Neuron (in vitro differentiated cells): Measurements from ENCODE around the gene LOXL1.
A peak's percentile ranks its signal among the peaks of the same experiment; 100 is the strongest.
"Not testable (repeated sequence)": the region's sequence is repeated elsewhere in the genome, so short reads cannot be mapped to it uniquely, and the experiment has no call there.

Experiments used
- H2AFZ ChIP-seq: one replicate; pipeline ENCODE4 v1.6.1; 2013; ENCODE audit warnings: low read depth, mild to moderate bottlenecking, inconsistent platforms, low read length, moderate library complexity
- H3K27me3 ChIP-seq: one replicate; pipeline ENCODE4 v1.6.1; 2013; ENCODE audit warnings: low read length; ENCODE audit not compliant: insufficient read depth
- H3K36me3 ChIP-seq: one replicate; pipeline ENCODE4 v1.6.1; 2013; ENCODE audit warnings: low read length; ENCODE audit not compliant: insufficient read depth
- H3K4me1 ChIP-seq: one replicate; pipeline ENCODE4 v1.6.1; 2013; ENCODE audit warnings: low read length; ENCODE audit not compliant: insufficient read depth
- H3K4me3 ChIP-seq: 2 replicates; pipeline ENCODE4 v1.5.1; 2013; ENCODE audit warnings: mild to moderate bottlenecking, low read length, moderate library complexity
- H3K9me3 ChIP-seq: one replicate; pipeline ENCODE4 v1.6.1; 2013; ENCODE audit warnings: low read length

The LOXL1 gene

DNA sequence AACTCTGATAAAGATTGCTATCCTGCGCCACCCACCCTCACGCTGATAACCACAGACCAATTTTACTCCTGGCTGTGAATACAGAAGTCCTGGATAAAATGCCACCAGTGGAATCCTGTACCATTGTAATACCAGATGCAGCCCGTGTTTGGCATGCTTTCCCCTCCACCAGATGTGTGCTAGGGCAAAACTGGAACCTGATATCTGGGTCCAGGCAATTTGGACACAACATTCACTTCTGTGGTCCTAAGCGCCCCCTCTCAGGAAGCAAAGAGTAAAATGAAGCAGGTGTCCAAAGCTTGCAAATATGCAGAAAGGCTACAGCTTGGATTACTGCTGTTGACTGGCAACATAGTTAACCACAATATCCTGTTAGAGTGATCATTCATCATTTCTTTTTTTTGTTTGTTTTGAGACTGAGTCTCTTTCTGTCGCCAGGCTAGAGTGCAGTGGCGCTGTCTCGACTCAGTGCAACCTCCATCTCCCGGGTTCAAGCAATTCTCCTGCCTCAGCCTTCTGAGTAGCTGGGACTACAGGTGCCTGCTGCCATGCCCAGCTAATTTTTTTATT lies 32.8 kb downstream of the LOXL1 start:
- H3K4me3 ChIP-seq: no peak overlapping the region
- H2AFZ ChIP-seq: no peak overlapping the region
- H3K9me3 ChIP-seq: no peaks in the 10 kb centered on the region
- H3K36me3 ChIP-seq: no peaks in the 10 kb centered on the region
- H3K27me3 ChIP-seq: peaks cover 9% of the 10 kb centered on the region
- H3K4me1 ChIP-seq: no peaks in the 10 kb centered on the region

DNA sequence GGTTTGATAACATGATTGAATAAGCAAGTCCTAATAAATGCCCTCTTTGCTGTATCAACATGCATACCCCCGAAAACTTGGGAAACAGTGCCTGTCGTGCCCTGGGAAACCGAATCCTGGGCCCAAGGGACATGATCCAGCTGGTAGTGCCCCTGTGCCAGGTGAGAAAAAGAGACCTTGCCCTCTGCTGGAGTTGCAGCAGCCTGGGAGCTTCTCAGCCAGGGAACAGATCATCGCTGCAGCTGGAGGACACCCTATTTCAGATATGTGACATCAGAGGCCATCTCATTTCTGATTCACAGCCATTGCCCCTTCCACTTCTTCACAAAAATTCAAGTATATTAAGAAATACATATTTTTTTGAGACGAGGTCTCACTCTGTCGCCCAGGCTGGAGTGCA lies 33.5 kb downstream of the LOXL1 start:
- H3K36me3 ChIP-seq: no peaks in the 10 kb centered on the region
- no peaks in the 10 kb centered on the region for H3K9me3 ChIP-seq
- no peaks in the 10 kb centered on the region for H3K4me1 ChIP-seq
- peaks cover 9% of the 10 kb centered on the region for H3K27me3 ChIP-seq
- H2AFZ ChIP-seq: no peak overlapping the region
- H3K4me3 ChIP-seq: no peak overlapping the region

DNA sequence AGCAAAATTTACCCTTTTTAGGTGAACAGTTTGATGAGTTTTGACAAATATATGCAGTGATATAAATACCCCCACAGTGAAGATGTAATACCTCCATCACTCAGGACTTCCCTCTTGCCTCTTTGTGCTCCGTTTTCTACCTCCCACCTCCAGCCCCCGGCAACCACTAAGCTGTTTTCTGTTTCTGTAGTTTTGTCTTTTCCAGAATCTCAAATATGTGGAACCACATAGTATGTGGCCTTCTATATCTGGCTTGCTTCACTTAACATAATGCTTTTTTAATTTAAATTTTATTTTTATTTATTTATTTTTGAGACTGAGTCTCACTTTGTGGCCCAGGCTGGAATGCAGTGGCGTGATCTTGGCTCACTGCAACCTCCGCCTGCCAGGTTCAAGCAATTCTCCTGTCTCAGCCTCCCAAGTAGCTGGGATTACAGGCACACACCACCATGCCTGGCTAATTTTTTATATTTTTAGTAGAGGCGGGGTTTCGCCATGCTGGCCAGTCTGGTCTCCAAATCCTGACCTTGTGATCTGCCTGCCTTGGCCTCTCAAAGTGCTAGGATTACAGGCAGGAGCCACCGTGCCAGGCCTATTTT lies 34.3 kb downstream of the LOXL1 start:
- not testable (repeated sequence) for H3K27me3 ChIP-seq

GRCh38 chr15:73962433-73962832 lies 36.2 kb downstream of the LOXL1 start:
- Histone ChIP-seq H3K27me3 (peaks cover 5% of the 10 kb centered on the region), H2AFZ (no peak overlapping the region), H3K4me1 (peaks cover 11% of the 10 kb centered on the region), H3K36me3 (no peaks in the 10 kb centered on the region), H3K4me3 (no peak overlapping the region), H3K9me3 (no peaks in the 10 kb centered on the region)

More for the DNA sequence above, 34.3 kb downstream of the LOXL1 start:
- H3K9me3 ChIP-seq, H3K36me3 ChIP-seq, H2AFZ ChIP-seq, H3K4me3 ChIP-seq, H3K4me1 ChIP-seq: not testable (repeated sequence)

- H3K36me3 ChIP-seq: no peaks in the 10 kb centered on the region
- peaks cover 4% of the 10 kb centered on the region for H3K27me3 ChIP-seq
- H3K9me3 ChIP-seq: no peaks in the 10 kb centered on the region
- no peak overlapping the region for H2AFZ ChIP-seq
- H3K4me3 ChIP-seq: no peak overlapping the region
- H3K4me1 ChIP-seq: peaks cover 11% of the 10 kb centered on the region
Measured at GRCh38 chr15:73964736-73965093, 38.5 kb downstream of the LOXL1 start.

- Histone ChIP-seq H3K4me3 (no peak overlapping the region), H3K36me3 (no peaks in the 10 kb centered on the region), H2AFZ (no peak overlapping the region), H3K27me3 (peaks cover 4% of the 10 kb centered on the region), H3K9me3 (no peaks in the 10 kb centered on the region), H3K4me1 (peaks cover 11% of the 10 kb centered on the region)
Measured at GRCh38 chr15:73965094-73965757, 39.0 kb downstream of the LOXL1 start.

DNA sequence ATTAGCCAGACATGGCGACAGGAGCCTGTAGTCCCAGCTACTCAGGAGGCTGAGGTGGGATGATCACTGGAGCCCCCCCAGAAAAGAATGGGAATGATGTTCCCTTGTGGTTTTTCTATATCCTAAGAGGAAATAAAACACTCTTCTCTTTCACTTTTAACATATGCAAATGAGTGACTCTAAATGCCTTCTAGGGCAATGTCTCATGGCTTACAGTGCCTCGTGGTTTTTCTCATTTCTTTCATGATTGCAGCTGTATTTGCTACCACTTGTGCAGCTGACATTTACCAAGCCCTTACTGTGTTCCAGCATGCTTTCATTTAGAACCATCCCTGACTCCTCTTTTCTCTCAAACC lies 39.5 kb downstream of the LOXL1 start:
- Histone ChIP-seq H2AFZ (no peak overlapping the region), H3K4me3 (no peak overlapping the region), H3K4me1 (peaks cover 11% of the 10 kb centered on the region)

DNA sequence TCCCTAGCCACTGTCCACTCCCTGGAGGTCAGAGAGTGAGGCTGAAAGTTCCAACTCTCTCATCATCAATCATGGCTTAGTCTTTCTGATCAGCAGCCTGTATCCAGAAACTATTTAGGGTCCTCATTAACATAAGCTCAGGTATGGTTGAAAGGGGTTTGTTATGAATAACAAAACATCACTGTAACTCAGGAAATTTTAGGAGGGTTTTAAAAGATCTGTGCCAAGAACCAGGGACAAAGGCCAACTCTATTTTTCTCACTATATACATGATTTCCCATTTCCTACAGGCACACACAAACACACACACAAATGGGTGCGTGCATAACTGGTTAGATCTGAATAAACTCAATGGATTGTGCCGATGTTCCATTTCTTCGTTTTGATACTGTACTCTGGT lies 42.2 kb downstream of the LOXL1 start:
- Histone ChIP-seq H3K36me3 (no peaks in the 10 kb centered on the region), H2AFZ (no peak overlapping the region), H3K9me3 (no peaks in the 10 kb centered on the region), H3K4me1 (peaks cover 18% of the 10 kb centered on the region), H3K4me3 (no peak overlapping the region), H3K27me3 (peaks cover 4% of the 10 kb centered on the region)

More for the DNA sequence above, 39.5 kb downstream of the LOXL1 start:
- H3K27me3 ChIP-seq: peaks cover 4% of the 10 kb centered on the region
- H3K9me3 ChIP-seq: no peaks in the 10 kb centered on the region
- no peaks in the 10 kb centered on the region for H3K36me3 ChIP-seq

GRCh38 chr15:73969151-73969759 lies 43.0 kb downstream of the LOXL1 start:
- Histone ChIP-seq H3K4me3 (no peak overlapping the region), H2AFZ (no peak overlapping the region), H3K9me3 (no peaks in the 10 kb centered on the region), H3K4me1 (peaks cover 18% of the 10 kb centered on the region), H3K27me3 (peaks cover 4% of the 10 kb centered on the region), H3K36me3 (no peaks in the 10 kb centered on the region)

DNA sequence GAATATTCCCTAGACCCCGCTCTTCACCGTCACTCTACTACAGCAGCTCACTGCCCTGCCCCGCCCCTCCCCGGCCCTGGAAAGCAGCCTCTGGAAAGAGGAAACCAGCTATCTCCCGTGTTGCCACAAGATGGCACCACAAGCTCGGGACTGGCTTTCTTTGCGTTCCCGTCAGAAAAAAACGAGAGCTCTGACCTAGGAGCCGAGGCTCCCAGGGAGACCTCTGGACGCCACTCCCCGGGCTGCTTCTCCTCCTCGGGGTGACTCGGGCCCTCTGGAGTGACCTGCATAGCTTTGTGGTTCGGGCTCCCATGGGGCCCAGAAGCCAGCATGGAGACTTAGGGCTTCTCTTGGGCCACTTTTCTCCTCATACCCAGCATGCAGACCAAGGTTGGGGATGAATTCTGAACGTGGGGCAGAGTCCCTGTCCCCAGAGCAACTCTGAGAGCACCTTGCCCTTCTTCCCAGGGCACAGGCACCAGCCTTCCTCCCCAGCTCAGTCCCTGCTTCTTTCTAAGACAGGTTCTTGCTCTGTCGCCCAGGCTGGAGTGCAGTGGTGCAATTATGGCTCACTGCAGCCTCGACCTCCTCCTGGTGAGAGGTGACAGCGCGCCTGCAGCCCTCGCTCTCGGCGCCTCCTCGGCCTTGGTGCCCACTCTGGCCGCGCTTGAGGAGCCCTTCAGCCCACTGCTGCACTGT lies 46.9 kb downstream of the LOXL1 start:
- Histone ChIP-seq H2AFZ (peak overlapping the region; percentile 24), H3K27me3 (peaks cover 8% of the 10 kb centered on the region), H3K9me3 (no peaks in the 10 kb centered on the region), H3K4me3 (no peak overlapping the region), H3K36me3 (no peaks in the 10 kb centered on the region), H3K4me1 (peaks cover 7% of the 10 kb centered on the region)

- not testable (repeated sequence) for H3K4me3 ChIP-seq, H2AFZ ChIP-seq, H3K9me3 ChIP-seq, H3K36me3 ChIP-seq, H3K4me1 ChIP-seq, H3K27me3 ChIP-seq
Measured at GRCh38 chr15:73973683-73974200, 47.5 kb downstream of the LOXL1 start.

- not testable (repeated sequence) for H3K36me3 ChIP-seq, H3K9me3 ChIP-seq, H3K4me1 ChIP-seq
Measured at GRCh38 chr15:73975440-73976125, 49.3 kb downstream of the LOXL1 start.

More at GRCh38 chr15:73975440-73976125, 49.3 kb downstream of the LOXL1 start:
- H3K27me3 ChIP-seq, H3K4me3 ChIP-seq, H2AFZ ChIP-seq: not testable (repeated sequence)
